ENCODE measurements around the gene NDUFV1.
"Not testable (repeated sequence)": the region's sequence is repeated elsewhere in the genome, so short reads cannot be mapped to it uniquely, and the experiment has no call there.

NDUFV1 gene

GRCh38 chr11:67586568-67587250 is 20.0 kb upstream of the NDUFV1 start:
- DNase-seq (ENCODE audit: low read depth) = no peak

GRCh38 chr11:67588136-67588503 is 18.6 kb upstream of the NDUFV1 start:
- no peak for DNase-seq (ENCODE audit: low read depth)

GRCh38 chr11:67588899-67589415 is 17.8 kb upstream of the NDUFV1 start:
- DNase-seq (ENCODE audit: low read depth) = not testable (repeated sequence)

- no peak for DNase-seq (ENCODE audit: low read depth)
Observed at GRCh38 chr11:67592880-67593564, 13.7 kb upstream of the NDUFV1 start.

GRCh38 chr11:67593565-67593905 is 13.2 kb upstream of the NDUFV1 start:
- DNase-seq (ENCODE audit: low read depth) = no peak

GRCh38 chr11:67594480-67594879 is 12.3 kb upstream of the NDUFV1 start:
- no peak for DNase-seq (ENCODE audit: low read depth)

GRCh38 chr11:67596753-67597300 is 9.9 kb upstream of the NDUFV1 start:
- DNase-seq (ENCODE audit: low read depth) = no peak

- DNase-seq (ENCODE audit: low read depth) = not testable (repeated sequence)
Observed at GRCh38 chr11:67597458-67597857, 9.3 kb upstream of the NDUFV1 start.

GRCh38 chr11:67597963-67598362 is 8.8 kb upstream of the NDUFV1 start:
- not testable (repeated sequence) for DNase-seq (ENCODE audit: low read depth)

GRCh38 chr11:67599149-67599548 is 7.6 kb upstream of the NDUFV1 start:
- no peak for DNase-seq (ENCODE audit: low read depth)

GRCh38 chr11:67600324-67601029 is 6.3 kb upstream of the NDUFV1 start:
- no peak for DNase-seq (ENCODE audit: low read depth)

GRCh38 chr11:67601098-67601497 is 5.6 kb upstream of the NDUFV1 start:
- no peak for DNase-seq (ENCODE audit: low read depth)

- DNase-seq (ENCODE audit: low read depth) = not testable (repeated sequence)
Observed at GRCh38 chr11:67604119-67604518, 2.6 kb upstream of the NDUFV1 start.

GRCh38 chr11:67604815-67605214 is 1.9 kb upstream of the NDUFV1 start:
- DNase-seq (ENCODE audit: low read depth) = no peak

GRCh38 chr11:67605231-67606011 is 1.3 kb upstream of the NDUFV1 start:
- DNase-seq (ENCODE audit: low read depth) = no peak

GRCh38 chr11:67606093-67606491 is 644 bp upstream of the NDUFV1 start:
- no peak for DNase-seq (ENCODE audit: low read depth)

GRCh38 chr11:67607507-67607906 is 771 bp downstream of the NDUFV1 start:
- DNase-seq (ENCODE audit: low read depth) = no peak

- no peak for DNase-seq (ENCODE audit: low read depth)
Observed at GRCh38 chr11:67608486-67608885, 1.8 kb downstream of the NDUFV1 start.

- no peak for DNase-seq (ENCODE audit: low read depth)
Observed at GRCh38 chr11:67609316-67609715, 2.6 kb downstream of the NDUFV1 start.

- no peak for DNase-seq (ENCODE audit: low read depth)
Observed at GRCh38 chr11:67610302-67610868, 3.6 kb downstream of the NDUFV1 start.

- DNase-seq (ENCODE audit: low read depth) = no peak
Observed at GRCh38 chr11:67611165-67611564, 4.4 kb downstream of the NDUFV1 start.
